B cell (primary cell): Measurements from ENCODE around the gene SRPRB. TPM values are rescaled to one million over a fixed set of nuclear protein-coding genes. Genes with fewer than 3 reads are reported as not detected.

Source experiments
- ATAC-seq: fragments of 200-7000 bp; cut with Tn5 transposase; one replicate; pipeline ENCODE4 v1.10.0; 2021; ENCODE audit warnings: low read depth, mild to moderate bottlenecking, moderate number of reproducible peaks, moderate library complexity
- CTCF ChIA-PET: fragments of 350-600 bp; sonication (Branson Sonifier 250); formaldehyde crosslinking; loops from one replicate; lab custom pipeline; 2021; ENCODE audit warnings: antibody characterized with exemption, inconsistent platforms; lab: Charles Lee
- POLR2A ChIA-PET: fragments of 350-600 bp; sonication (Branson Sonifier 250); formaldehyde crosslinking; loops from one replicate; lab custom pipeline; 2021; ENCODE audit warnings: antibody characterized with exemption; lab: Charles Lee
- DNase-seq: peaks from one replicate; pipeline ENCODE4 v3.0.0; 2013
- H2AFZ ChIP-seq: 2 replicates; pipeline ENCODE4 v1.6.1; 2012; ENCODE audit warnings: mild to moderate bottlenecking, low read depth, low read length; ENCODE audit not compliant: insufficient read depth, poor library complexity, severe bottlenecking
- H3K27ac ChIP-seq, 2 donors: 1 replicate in 1 of 2; 2 replicates in 1 of 2; pipeline ENCODE4 v1.5.1; 2012 to 2013; ENCODE audit warnings: low read length in 2 of 2, mild to moderate bottlenecking in 2 of 2, moderate library complexity in 1 of 2
- H3K27me3 ChIP-seq, 4 experiments: fragments of 200-600 bp in 1 of 4; sonication (generic) in 1 of 4; replicated peaks in 1 of 4; 1 replicate in 2 of 4; 2 replicates in 2 of 4; pipeline versions ENCODE4 v1.6.1 to v1.7.0; 2013 to 2016; ENCODE audit warnings: low read length in 3 of 4, mild to moderate bottlenecking in 2 of 4, mixed read lengths in 1 of 4, moderate library complexity in 1 of 4; ENCODE audit not compliant: insufficient read depth in 4 of 4, control insufficient read depth in 3 of 4; ENCODE audit errors: control extremely low read depth in 1 of 4
- H3K36me3 ChIP-seq, 2 experiments: replicated peaks in 1 of 2; 1 replicate in 1 of 2; 2 replicates in 1 of 2; pipeline versions ENCODE4 v1.6.1 to v1.7.1; 2013; ENCODE audit warnings: low read length in 1 of 2; ENCODE audit not compliant: insufficient read depth in 2 of 2, control insufficient read depth in 1 of 2; ENCODE audit errors: control extremely low read depth in 1 of 2, extremely low read depth in 1 of 2
- H3K4me1 ChIP-seq, 2 donors: fragments of 200-600 bp in 1 of 2; sonication (generic) in 1 of 2; 1 replicate in 1 of 2; 2 replicates in 1 of 2; pipeline versions ENCODE4 v1.5.1 to v1.6.1; 2013 to 2017; ENCODE audit warnings: low read length in 2 of 2; ENCODE audit not compliant: control insufficient read depth in 2 of 2, insufficient read depth in 2 of 2
- H3K4me2 ChIP-seq: replicated peaks from 2 replicates; pipeline ENCODE3; 2012; ENCODE audit warnings: mild to moderate bottlenecking, low read depth, low read length; ENCODE audit not compliant: poor library complexity, severe bottlenecking
- H3K4me3 ChIP-seq, 5 experiments: fragments of 200-600 bp in 1 of 5; sonication (generic) in 1 of 5; 1 replicate in 3 of 5; 2 replicates in 2 of 5; pipeline versions ENCODE4 v1.5.1 to v1.7.0; 2011 to 2016; ENCODE audit warnings: low read length in 4 of 5, mild to moderate bottlenecking in 4 of 5, low read depth in 2 of 5, control low read depth in 1 of 5, moderate library complexity in 1 of 5; ENCODE audit not compliant: insufficient read depth in 1 of 5; ENCODE audit errors: control extremely low read depth in 1 of 5, extremely low read depth in 1 of 5
- H3K79me2 ChIP-seq: fragments of 200-600 bp; sonication (generic); one replicate; pipeline ENCODE4 v1.6.0; 2016; ENCODE audit warnings: low read length; ENCODE audit not compliant: control insufficient read depth, insufficient read depth
- H3K9ac ChIP-seq: fragments of 200-600 bp; sonication (generic); 2 replicates; pipeline ENCODE4 v1.6.1; 2017; ENCODE audit warnings: mild to moderate bottlenecking, low read length, moderate library complexity
- H3K9me3 ChIP-seq, 3 donors: one replicate each; pipeline versions ENCODE4 v1.6.1 to v1.7.1; 2013; ENCODE audit warnings: low read length in 2 of 3; ENCODE audit not compliant: control insufficient read depth in 2 of 3, insufficient read depth in 1 of 3; ENCODE audit errors: control extremely low read depth in 1 of 3
- H4K20me1 ChIP-seq: 2 replicates; pipeline ENCODE4 v1.6.0; 2012; ENCODE audit warnings: mild to moderate bottlenecking, low read length; ENCODE audit not compliant: insufficient read depth, control insufficient read depth, poor library complexity, severe bottlenecking
- H3K27ac Mint-ChIP-seq: one replicate; pipeline ENCODE4 v1.8.0; 2021; ENCODE audit warnings: mixed read lengths
- H3K27me3 Mint-ChIP-seq: one replicate; pipeline ENCODE4 v1.8.0; 2021; ENCODE audit warnings: mixed read lengths
- H3K4me1 Mint-ChIP-seq: one replicate; pipeline ENCODE4 v1.8.0; 2021; ENCODE audit warnings: mixed read lengths
- H3K4me3 Mint-ChIP-seq: one replicate; pipeline ENCODE4 v1.8.0; 2021; ENCODE audit warnings: mixed read lengths
- H3K9me3 Mint-ChIP-seq: one replicate; pipeline ENCODE4 v1.8.0; 2022; ENCODE audit warnings: mixed read lengths; ENCODE audit not compliant: insufficient read depth
- CTCF ChIP-seq: fragments of 200-600 bp; IDR thresholded peaks from one replicate; pipeline ENCODE4 v1.8.0; 2022; ENCODE audit warnings: antibody characterized with exemption, mild to moderate bottlenecking
- EZH2 ChIP-seq: IDR thresholded peaks from 2 replicates; pipeline ENCODE4 v1.6.1; 2012; ENCODE audit warnings: borderline replicate concordance, low read depth, mild to moderate bottlenecking, moderate library complexity, low read length; ENCODE audit not compliant: insufficient read depth, poor library complexity, severe bottlenecking
- WGBS: methylation state at CpG from one replicate; pipeline ENCODE4 v1.1.5; 2013; ENCODE audit warnings: missing lambda C conversion rate; ENCODE audit not compliant: insufficient coverage; 5-methylcytosine and 5-hydroxymethylcytosine counted together
- intact Hi-C: fragments of 100-400 bp; cut with micrococcal nuclease; formaldehyde crosslinking; loops from one replicate; pipeline ENCODE4 v1.10.0; 2022
- polyA plus RNA-seq: library from polyadenylated mRNA; depleted of rRNA; stranded (reverse); fragments of >200 nt; gene quantifications from 2 replicates; pipeline ENCODE4 v1.2.3, GENCODE V29; 2012
- total RNA-seq, 2 donors: library from RNA; stranded (reverse); fragments of 120-200 nt in 1 of 2; gene quantifications; 1 replicate in 1 of 2; 2 replicates in 1 of 2; pipeline versions ENCODE4 v1.2.3 to v1.2.4, GENCODE V29; 2013 to 2022

The SRPRB gene
- total and polyA plus RNA-seq, 2 donors (not counting 1 experiment from before 2014, with no cell fraction given) = 10.1 to 28.8 TPM

GRCh38 chr3:133799794-133800585 lies 5.6 kb upstream of the SRPRB start:
- Histone ChIP-seq H3K4me1 (peaks cover under 1 to 2% of the 10 kb centered on the region in 2 donors), H4K20me1 (no peaks in the 10 kb centered on the region), H3K36me3 (no peaks in the 10 kb centered on the region), H3K9ac (no peak overlapping the region), H3K79me2 (no peaks in the 10 kb centered on the region), H3K27ac (no peak overlapping the region), H3K4me3 (no peak overlapping the region), H3K27me3 (peaks cover 0 to 5% (median 0%) of the 10 kb centered on the region in 4 experiments), H2AFZ (no peak overlapping the region), H3K4me2 (no peak overlapping the region), H3K9me3 (no peaks in the 10 kb centered on the region)
- Mint-ChIP-seq H3K4me1 (peaks cover under 1% of the 10 kb centered on the region), H3K27me3 (peaks cover 31% of the 10 kb centered on the region), H3K4me3 (no peak overlapping the region), H3K9me3 (no peaks in the 10 kb centered on the region), H3K27ac (no peak overlapping the region)
- DNase-seq = peak; percentile 14
- POLR2A ChIA-PET = no interaction called here
- CTCF ChIA-PET = no interaction called here
- TF ChIP-seq EZH2 = no peak
- WGBS = 41% methylated on average over 7 of the region's 7 CpGs
- ATAC-seq = no peak
- intact Hi-C loops = loop anchor here (10.0 kb wide), 1 partner anchor 355 kb away; no protein-coding TSS in a partner anchor

GRCh38 chr3:133803469-133803868 lies 2.1 kb upstream of the SRPRB start:
- Histone ChIP-seq H3K79me2 (peaks cover 24% of the 10 kb centered on the region), H3K36me3 (peaks cover 0 to 8% of the 10 kb centered on the region in 2 experiments), H3K9me3 (no peaks in the 10 kb centered on the region), H3K4me2 (no peak overlapping the region), H3K27ac (no peak overlapping the region), H4K20me1 (no peaks in the 10 kb centered on the region), H3K9ac (no peak overlapping the region), H3K4me3 (no peak overlapping the region), H3K4me1 (peaks cover 11 to 13% of the 10 kb centered on the region in 2 donors), H3K27me3 (no peaks in the 10 kb centered on the region), H2AFZ (no peak overlapping the region)
- Mint-ChIP-seq H3K27ac (no peak overlapping the region), H3K4me1 (peaks cover 18% of the 10 kb centered on the region), H3K4me3 (no peak overlapping the region), H3K9me3 (no peaks in the 10 kb centered on the region), H3K27me3 (peaks cover 10% of the 10 kb centered on the region)
- ATAC-seq (no peak), DNase-seq (no peak)
- ChIA-PET CTCF (interaction anchor here (1.1 to 2.0 kb wide), 2 partner anchors 13 to 15 kb away, joined by 3 to 5 read pairs; no protein-coding TSS in a partner anchor), POLR2A (no interaction called here)
- intact Hi-C loops = loop anchor here (10.0 kb wide), 1 partner anchor 359 kb away; no protein-coding TSS in a partner anchor
- TF ChIP-seq CTCF (no peak), EZH2 (no peak)
- WGBS = 71% methylated on average over 3 of the region's 5 CpGs
